ENCODE results near the gene SPRY1. TPM values are rescaled to one million over a fixed set of nuclear protein-coding genes. Genes with fewer than 3 reads are reported as not detected.

Gene SPRY1
- total and polyA plus RNA-seq, 4 donors = 11.1 to 20.3 (median 12.4) TPM

GRCh38 chr4:123427951-123428350, 31.4 kb downstream of the SPRY1 start:
- WGBS = 88% methylated on average over 3 of the region's 3 CpGs
- no peaks in the 10 kb centered on the region for H3K27me3 ChIP-seq (ENCODE audit: control insufficient read depth in 4 of 4, insufficient read depth in 4 of 4, low read length in 3 of 4)

GRCh38 chr4:123430031-123430430, 33.4 kb downstream of the SPRY1 start:
- no peak overlapping the region for H3K9ac ChIP-seq (ENCODE audit: low read depth in 1 of 2, low read length in 2 of 2)
- H3K27ac ChIP-seq (ENCODE audit: low read depth in 1 of 2, low read length in 2 of 2) = no peak overlapping the region
- 98% methylated on average over 3 of the region's 3 CpGs for WGBS
- H3K4me3 ChIP-seq (ENCODE audit: low read depth in 1 of 3, low read length in 3 of 3) = no peak overlapping the region
- DNase-seq (ENCODE audit: low spot score) = no peak
- no peaks in the 10 kb centered on the region for H3K36me3 ChIP-seq (ENCODE audit: control insufficient read depth in 4 of 4, insufficient read depth in 3 of 4, low read depth in 1 of 4, low read length in 3 of 4)
- no peaks in the 10 kb centered on the region for H3K4me1 ChIP-seq (ENCODE audit: control insufficient read depth in 4 of 4, insufficient read depth in 4 of 4, low read length in 3 of 4)
- no peaks in the 10 kb centered on the region for H3K27me3 ChIP-seq (ENCODE audit: control insufficient read depth in 4 of 4, insufficient read depth in 4 of 4, low read length in 3 of 4)
- TF ChIP-seq FOXA1 (IDR thresholded peaks at IDR 0.05) (no peak), TAF1 (conservative IDR thresholded peaks at IDR 0.05) (no peak), HNF4A (conservative IDR thresholded peaks at IDR 0.05) (no peak), NR2F2 (IDR thresholded peaks at IDR 0.05) (no peak), JUND (IDR thresholded peaks at IDR 0.05) (no peak), YY1 (IDR thresholded peaks at IDR 0.05) (no peak), ATF3 (IDR thresholded peaks at IDR 0.05) (no peak), ZBTB33 (IDR thresholded peaks at IDR 0.05) (no peak)
- no peaks in the 10 kb centered on the region for H3K9me3 ChIP-seq (ENCODE audit: control insufficient read depth in 4 of 4, low read length in 3 of 4)

More at GRCh38 chr4:123427951-123428350, 31.4 kb downstream of the SPRY1 start:
- H3K27ac ChIP-seq (ENCODE audit: low read depth in 1 of 2, low read length in 2 of 2) = no peak overlapping the region
- no peaks in the 10 kb centered on the region for H3K36me3 ChIP-seq (ENCODE audit: control insufficient read depth in 4 of 4, insufficient read depth in 3 of 4, low read depth in 1 of 4, low read length in 3 of 4)
- no peak for TF ChIP-seq TAF1 (conservative IDR thresholded peaks at IDR 0.05)
- TF ChIP-seq HNF4G (IDR thresholded peaks at IDR 0.05) = no peak
- no peak for TF ChIP-seq MAX (IDR thresholded peaks at IDR 0.05)
- H3K4me3 ChIP-seq (ENCODE audit: low read depth in 1 of 3, low read length in 3 of 3) = no peak overlapping the region
- H3K9me3 ChIP-seq (ENCODE audit: control insufficient read depth in 4 of 4, low read length in 3 of 4) = no peaks in the 10 kb centered on the region
- no peak for DNase-seq (ENCODE audit: low spot score)
- H3K4me1 ChIP-seq (ENCODE audit: control insufficient read depth in 4 of 4, insufficient read depth in 4 of 4, low read length in 3 of 4) = no peaks in the 10 kb centered on the region
- no peak overlapping the region for H3K9ac ChIP-seq (ENCODE audit: low read depth in 1 of 2, low read length in 2 of 2)

- WGBS = 91% methylated on average over 2 of the region's 2 CpGs
- no peaks in the 10 kb centered on the region for H3K36me3 ChIP-seq (ENCODE audit: control insufficient read depth in 4 of 4, insufficient read depth in 3 of 4, low read depth in 1 of 4, low read length in 3 of 4)
- no peaks in the 10 kb centered on the region for H3K9me3 ChIP-seq (ENCODE audit: control insufficient read depth in 4 of 4, low read length in 3 of 4)
- no peak overlapping the region for H3K27ac ChIP-seq (ENCODE audit: low read depth in 1 of 2, low read length in 2 of 2)
- no peaks in the 10 kb centered on the region for H3K4me1 ChIP-seq (ENCODE audit: control insufficient read depth in 4 of 4, insufficient read depth in 4 of 4, low read length in 3 of 4)
- H3K9ac ChIP-seq (ENCODE audit: low read depth in 1 of 2, low read length in 2 of 2) = no peak overlapping the region
- no peaks in the 10 kb centered on the region for H3K27me3 ChIP-seq (ENCODE audit: control insufficient read depth in 4 of 4, insufficient read depth in 4 of 4, low read length in 3 of 4)
- no peak for DNase-seq (ENCODE audit: low spot score)
- no peak overlapping the region for H3K4me3 ChIP-seq (ENCODE audit: low read depth in 1 of 3, low read length in 3 of 3)
- TF ChIP-seq RAD21 (IDR thresholded peaks at IDR 0.05) (no peak), SP1 (IDR thresholded peaks at IDR 0.05) (no peak), YY1 (IDR thresholded peaks at IDR 0.05) (no peak), FOXA1 (IDR thresholded peaks at IDR 0.05) (no peak), EGR1 (IDR thresholded peaks at IDR 0.05; ENCODE audit: low read depth in 2 of 2) (no peak), TAF1 (conservative IDR thresholded peaks at IDR 0.05) (no peak), ATF3 (IDR thresholded peaks at IDR 0.05) (no peak), GABPA (IDR thresholded peaks at IDR 0.05 in 1 of 2, conservative IDR thresholded peaks at IDR 0.05 in 1 of 2) (no peak), RXRA (IDR thresholded peaks at IDR 0.05) (no peak), HNF4G (IDR thresholded peaks at IDR 0.05) (no peak), NR2F2 (IDR thresholded peaks at IDR 0.05) (no peak), CTCF (IDR thresholded peaks at IDR 0.05; ENCODE audit: low read depth, low read length, missing input control) (no peak), JUND (IDR thresholded peaks at IDR 0.05) (no peak), FOXA2 (IDR thresholded peaks at IDR 0.05) (no peak), MAX (IDR thresholded peaks at IDR 0.05) (no peak), REST (IDR thresholded peaks at IDR 0.05) (no peak)
Measured at GRCh38 chr4:123430501-123430900, 33.9 kb downstream of the SPRY1 start.

All from liver (tissue), 9 donors.